ENCODE results near the gene IL10.
"Not testable (repeated sequence)": the region's sequence is repeated elsewhere in the genome, so short reads cannot be mapped to it uniquely, and the experiment has no call there.

Gene IL10

DNA sequence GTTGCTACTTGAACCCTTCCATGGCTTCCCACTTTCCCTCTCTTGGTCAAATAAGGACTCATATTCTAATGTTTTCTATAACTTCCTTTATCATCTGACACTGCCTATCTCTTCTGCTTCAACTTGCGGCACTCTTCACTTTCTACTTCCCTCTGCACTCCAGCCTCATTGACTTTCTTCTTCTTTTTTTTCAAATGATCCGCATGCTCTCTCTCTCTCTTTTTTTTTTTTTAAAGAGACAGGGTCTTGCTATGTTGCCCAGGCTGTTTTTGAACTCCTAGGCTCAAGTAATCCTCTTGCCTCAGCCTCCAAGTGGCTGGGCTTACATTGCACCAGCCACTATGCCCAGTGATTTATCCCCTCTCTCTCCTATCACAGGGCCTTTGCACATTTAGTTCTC is 7.3 kb upstream of the IL10 start:
- H3K9me3 ChIP-seq: no peaks in the 10 kb centered on the region
- no peak overlapping the region for H3K27ac ChIP-seq
- no peaks in the 10 kb centered on the region for H3K36me3 ChIP-seq
- no peaks in the 10 kb centered on the region for H3K27me3 ChIP-seq
- no peak overlapping the region for H3K4me3 ChIP-seq (ENCODE audit: low read depth in 1 of 2, low read length in 1 of 2)
- TF ChIP-seq CTCF (IDR thresholded peaks at IDR 0.05): no peak
- no peaks in the 10 kb centered on the region for H3K4me1 ChIP-seq (ENCODE audit: control insufficient read depth in 1 of 2, insufficient read depth in 1 of 2, low read depth in 1 of 2, low read length in 1 of 2)

DNA sequence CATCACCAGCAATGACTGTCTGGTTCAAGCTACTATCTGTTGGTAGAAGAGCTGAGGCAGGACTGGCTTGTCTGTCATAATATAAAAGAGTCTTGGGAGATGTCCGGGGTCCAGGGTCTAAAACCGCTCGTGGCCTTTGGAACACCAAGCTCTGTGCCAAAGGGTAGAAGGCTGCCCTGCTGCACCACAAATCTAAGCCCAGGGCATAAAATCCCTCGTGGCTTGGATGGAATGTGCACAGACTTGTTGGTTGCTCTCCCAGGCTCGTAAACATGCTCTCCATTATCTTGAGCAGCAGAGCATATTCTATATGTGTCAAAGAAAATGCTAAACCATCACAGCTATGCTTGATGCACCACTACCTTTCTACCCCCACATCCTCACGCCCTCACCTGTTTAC is 6.6 kb upstream of the IL10 start:
- H3K27me3 ChIP-seq; H3K9me3 ChIP-seq; H3K36me3 ChIP-seq; H3K27ac ChIP-seq; H3K4me1 ChIP-seq (ENCODE audit: control insufficient read depth in 1 of 2, insufficient read depth in 1 of 2, low read depth in 1 of 2, low read length in 1 of 2); H3K4me3 ChIP-seq (ENCODE audit: low read depth in 1 of 2, low read length in 1 of 2): not testable (repeated sequence)

- no peak for TF ChIP-seq CTCF (IDR thresholded peaks at IDR 0.05)
- no peaks in the 10 kb centered on the region for H3K36me3 ChIP-seq
- H3K4me1 ChIP-seq (ENCODE audit: control insufficient read depth in 1 of 2, insufficient read depth in 1 of 2, low read depth in 1 of 2, low read length in 1 of 2): no peaks in the 10 kb centered on the region
- H3K27me3 ChIP-seq: no peaks in the 10 kb centered on the region
- no peaks in the 10 kb centered on the region for H3K9me3 ChIP-seq
- H3K27ac ChIP-seq: no peak overlapping the region
- H3K4me3 ChIP-seq (ENCODE audit: low read depth in 1 of 2, low read length in 1 of 2): no peak overlapping the region
Measured at GRCh38 chr1:206778031-206778430, 5.7 kb upstream of the IL10 start.

GRCh38 chr1:206776229-206776628 is 3.9 kb upstream of the IL10 start:
- H3K27me3 ChIP-seq: no peaks in the 10 kb centered on the region
- no peak overlapping the region for H3K4me3 ChIP-seq (ENCODE audit: low read depth in 1 of 2, low read length in 1 of 2)
- no peaks in the 10 kb centered on the region for H3K9me3 ChIP-seq
- peaks cover 15 to 16% of the 10 kb centered on the region in 2 experiments for H3K4me1 ChIP-seq (ENCODE audit: control insufficient read depth in 1 of 2, insufficient read depth in 1 of 2, low read depth in 1 of 2, low read length in 1 of 2)
- H3K36me3 ChIP-seq: no peaks in the 10 kb centered on the region
- no peak overlapping the region for H3K27ac ChIP-seq
- no peak for TF ChIP-seq CTCF (IDR thresholded peaks at IDR 0.05)

DNA sequence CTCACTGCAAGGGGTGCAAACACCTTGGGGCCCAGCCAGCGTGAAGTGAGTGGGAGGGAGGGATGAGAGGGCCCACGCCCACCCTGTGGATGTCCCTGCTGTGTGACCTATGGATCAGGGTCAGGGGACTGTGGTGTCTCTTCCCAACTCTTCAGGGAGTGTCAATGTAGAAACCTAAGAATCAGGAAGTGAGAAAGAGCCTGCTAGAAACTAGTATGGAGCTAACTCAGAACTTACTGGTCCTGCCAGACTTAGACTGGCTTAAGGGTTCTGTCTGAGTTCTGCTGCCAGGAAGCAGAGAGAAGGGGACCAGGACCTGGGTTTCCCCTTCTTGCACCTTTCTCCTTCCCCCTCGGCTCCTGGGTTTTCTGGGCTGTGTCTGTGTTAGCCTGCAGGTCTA is 1.8 kb upstream of the IL10 start:
- H3K4me1 ChIP-seq (ENCODE audit: control insufficient read depth in 1 of 2, insufficient read depth in 1 of 2, low read depth in 1 of 2, low read length in 1 of 2): peaks cover 23 to 26% of the 10 kb centered on the region in 2 experiments
- no peaks in the 10 kb centered on the region for H3K27me3 ChIP-seq

GRCh38 chr1:206771338-206771692 is 979 bp downstream of the IL10 start:
- no peaks in the 10 kb centered on the region for H3K27me3 ChIP-seq
- no peak overlapping the region for H3K4me3 ChIP-seq (ENCODE audit: low read depth in 1 of 2, low read length in 1 of 2)
- TF ChIP-seq CTCF (IDR thresholded peaks at IDR 0.05): no peak
- H3K36me3 ChIP-seq: no peaks in the 10 kb centered on the region
- peaks cover 27 to 33% of the 10 kb centered on the region in 2 experiments for H3K4me1 ChIP-seq (ENCODE audit: control insufficient read depth in 1 of 2, insufficient read depth in 1 of 2, low read depth in 1 of 2, low read length in 1 of 2)
- H3K27ac ChIP-seq: no peak overlapping the region
- H3K9me3 ChIP-seq: no peaks in the 10 kb centered on the region

More for the DNA sequence above, 1.8 kb upstream of the IL10 start:
- no peak overlapping the region for H3K4me3 ChIP-seq (ENCODE audit: low read depth in 1 of 2, low read length in 1 of 2)
- no peaks in the 10 kb centered on the region for H3K9me3 ChIP-seq
- no peak for TF ChIP-seq CTCF (IDR thresholded peaks at IDR 0.05)
- no peaks in the 10 kb centered on the region for H3K36me3 ChIP-seq
- H3K27ac ChIP-seq: no peak overlapping the region
